Muscle of arm (tissue), 12 donors: Measurements from ENCODE around the gene KAZN. TPM values are rescaled to one million over a fixed set of nuclear protein-coding genes. Genes with fewer than 3 reads are reported as not detected.

Experiments
- DNase-seq: peaks from one replicate; pipeline ENCODE4 v3.0.0-alpha.2; 2013
- polyA plus RNA-seq, 12 donors: library from polyadenylated mRNA; unstranded; fragments of 120-200 nt; gene quantifications; one replicate each; pipeline ENCODE4 v1.2.1, GENCODE V29; 2013; ENCODE audit not compliant: insufficient read length in 12 of 12

KAZN gene
- polyA plus RNA-seq, 12 donors = 10.6 to 20.6 (median 14.8) TPM; not detected in 1

GRCh38 chr1:14739082-14739832, 140.8 kb downstream of the KAZN start:
- DNase-seq = no peak

DNA sequence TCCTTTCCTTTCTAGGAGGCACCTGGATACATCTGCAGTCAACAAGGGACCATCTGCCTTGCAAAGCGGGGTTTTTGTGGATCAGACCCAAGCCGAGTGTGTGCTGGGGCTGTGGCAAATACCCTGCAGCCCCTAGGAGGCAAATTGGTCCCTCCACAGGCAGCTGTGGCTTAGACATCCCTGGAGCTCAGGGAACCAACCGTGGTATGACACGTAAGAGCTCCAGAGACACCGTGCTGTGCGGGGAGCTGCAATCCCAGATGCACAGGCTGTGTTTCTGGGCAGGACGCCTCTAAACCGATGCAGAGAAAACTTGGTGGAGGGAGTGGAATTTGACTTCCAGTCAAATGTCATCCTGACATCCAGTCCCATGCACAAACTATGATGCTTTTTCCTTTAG, 141.5 kb downstream of the KAZN start:
- DNase-seq = no peak

GRCh38 chr1:14741082-14741481, 142.6 kb downstream of the KAZN start:
- DNase-seq = no peak

GRCh38 chr1:14741532-14741931, 143.0 kb downstream of the KAZN start:
- DNase-seq = no peak

DNA sequence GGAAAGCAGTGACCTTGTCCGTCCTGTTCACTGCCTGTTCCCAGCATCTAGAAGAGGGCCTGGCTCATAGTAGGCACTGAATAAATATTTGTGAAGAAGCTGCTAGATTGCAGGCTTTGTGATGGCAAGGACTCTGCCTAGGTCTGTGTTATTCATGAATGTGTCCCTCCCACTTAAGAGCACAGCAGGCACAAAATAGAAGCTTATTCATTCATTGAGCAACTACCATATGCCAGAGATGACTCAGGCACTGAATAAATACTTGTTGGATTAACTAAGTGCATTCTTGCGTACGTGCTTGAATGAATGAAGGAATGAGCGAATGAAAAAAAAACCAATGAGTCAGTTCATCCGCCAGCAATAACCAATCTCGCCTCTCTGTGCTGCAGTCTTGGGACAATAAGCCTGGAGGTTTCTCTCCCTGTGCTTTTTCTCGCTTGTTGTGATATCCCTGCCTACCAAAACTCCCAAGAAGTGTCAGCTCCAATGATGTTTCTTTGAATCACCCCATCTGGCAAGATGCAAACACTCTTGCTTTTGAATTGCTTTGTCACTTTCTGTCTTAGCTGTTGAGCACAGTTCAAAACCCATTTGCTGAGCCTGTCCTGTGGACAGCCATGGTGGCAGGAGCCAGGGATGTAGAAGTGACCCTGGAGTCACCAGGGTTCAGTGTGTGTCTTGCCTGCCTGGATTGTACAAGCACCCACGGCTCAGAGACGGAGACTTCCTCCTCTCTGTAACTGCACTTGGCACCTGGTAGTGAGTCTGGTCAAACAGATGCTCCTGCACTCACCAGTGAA, 143.9 kb downstream of the KAZN start:
- no peak for DNase-seq

DNA sequence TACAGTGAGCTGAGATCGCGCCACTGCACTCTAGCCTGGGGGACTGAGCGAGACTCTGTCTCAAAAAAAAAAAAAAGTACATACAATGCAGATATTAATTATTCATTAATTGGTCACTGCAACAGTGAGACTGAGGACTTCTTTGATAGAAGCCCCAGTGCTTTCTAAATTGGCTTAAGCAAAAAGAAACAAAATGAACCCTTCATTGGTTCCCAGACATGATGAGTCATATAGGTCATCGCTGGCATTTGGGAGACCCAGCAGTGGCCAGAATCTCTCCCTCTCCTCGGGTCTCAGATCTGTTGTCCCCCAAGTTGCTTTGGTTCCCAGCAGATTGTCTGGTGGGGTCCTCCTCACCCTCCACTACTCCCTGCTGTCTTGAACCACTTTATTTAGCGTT, 144.9 kb downstream of the KAZN start:
- DNase-seq = no peak

- DNase-seq = no peak
Measured at GRCh38 chr1:14745001-14745720, 146.7 kb downstream of the KAZN start.

DNA sequence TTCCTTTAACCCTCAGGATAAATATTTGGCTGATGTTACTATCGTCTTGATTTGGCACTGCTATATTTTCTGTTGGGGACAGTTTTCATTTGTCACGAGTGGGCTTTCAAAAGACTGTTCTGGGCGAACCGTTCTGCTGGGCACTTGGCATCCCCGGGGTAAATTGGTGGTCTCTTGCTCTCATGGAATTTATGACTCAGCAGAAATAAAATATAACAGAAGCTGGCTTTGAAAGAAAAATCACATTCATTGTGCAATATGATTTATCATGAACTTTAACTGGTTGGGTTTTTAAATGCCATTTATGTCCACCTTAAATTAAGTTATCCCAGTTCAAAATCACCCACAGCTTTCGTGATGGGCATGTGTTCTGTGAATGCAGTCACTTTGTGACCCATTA, 147.3 kb downstream of the KAZN start:
- no peak for DNase-seq

DNA sequence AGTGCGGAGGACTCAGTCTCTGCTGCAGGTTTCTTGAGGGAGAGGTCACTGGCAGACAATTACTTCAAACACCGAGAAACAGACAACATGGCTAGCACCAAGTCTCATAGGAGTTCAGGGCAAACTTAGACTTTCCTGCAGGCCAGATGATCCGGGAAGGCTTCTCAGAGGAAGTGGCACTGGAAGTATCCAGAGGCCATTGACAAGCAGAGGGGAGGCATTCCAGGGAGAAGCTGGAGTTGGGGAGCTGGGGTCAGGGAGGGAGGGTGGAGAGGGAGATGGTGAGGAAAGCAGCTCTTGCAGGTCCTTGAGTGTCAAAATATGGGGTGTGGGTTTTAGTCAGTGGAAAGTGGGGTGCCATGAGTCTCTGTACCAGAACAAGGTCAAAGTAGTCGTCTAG, 147.9 kb downstream of the KAZN start:
- DNase-seq = no peak

DNA sequence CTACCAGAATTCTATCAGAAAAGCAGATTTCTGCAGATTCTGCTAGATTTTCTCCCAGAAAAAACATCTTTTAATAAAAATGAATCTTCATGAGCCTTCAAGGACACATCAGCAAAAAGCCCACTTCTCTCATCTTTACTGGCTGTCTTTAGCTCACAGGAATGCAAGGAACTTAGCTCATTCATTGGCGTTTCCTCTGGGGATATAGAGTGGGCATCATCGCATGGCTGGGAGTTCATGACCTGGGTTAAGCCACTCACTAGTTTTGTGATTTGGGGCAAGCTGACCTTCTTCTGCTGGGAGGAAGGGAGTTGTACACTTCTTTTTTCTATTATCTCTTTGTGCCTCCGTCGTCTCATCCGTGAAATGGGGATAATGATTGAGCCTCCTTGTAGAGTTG, 149.7 kb downstream of the KAZN start:
- DNase-seq = no peak

GRCh38 chr1:14748977-14749376, 150.5 kb downstream of the KAZN start:
- DNase-seq = no peak

DNA sequence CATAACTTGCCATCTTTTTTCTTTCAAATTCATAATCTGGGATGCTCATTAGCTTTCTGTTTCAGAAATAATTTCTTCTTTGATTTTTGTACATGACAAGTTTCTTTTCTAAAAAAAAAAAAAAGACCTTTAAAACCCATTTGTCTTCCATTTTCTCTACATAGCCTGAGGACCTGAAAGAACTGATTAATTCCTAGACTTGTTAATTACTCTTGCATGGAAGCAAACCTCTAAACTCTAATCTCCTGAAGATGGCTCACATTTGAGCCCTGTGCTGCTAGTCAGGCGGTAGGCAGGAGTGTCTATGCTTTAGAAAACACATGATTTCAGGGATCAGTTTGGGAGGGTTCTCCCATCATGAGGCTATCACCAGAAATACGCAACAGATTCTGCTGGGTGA, 152.0 kb downstream of the KAZN start:
- no peak for DNase-seq

DNA sequence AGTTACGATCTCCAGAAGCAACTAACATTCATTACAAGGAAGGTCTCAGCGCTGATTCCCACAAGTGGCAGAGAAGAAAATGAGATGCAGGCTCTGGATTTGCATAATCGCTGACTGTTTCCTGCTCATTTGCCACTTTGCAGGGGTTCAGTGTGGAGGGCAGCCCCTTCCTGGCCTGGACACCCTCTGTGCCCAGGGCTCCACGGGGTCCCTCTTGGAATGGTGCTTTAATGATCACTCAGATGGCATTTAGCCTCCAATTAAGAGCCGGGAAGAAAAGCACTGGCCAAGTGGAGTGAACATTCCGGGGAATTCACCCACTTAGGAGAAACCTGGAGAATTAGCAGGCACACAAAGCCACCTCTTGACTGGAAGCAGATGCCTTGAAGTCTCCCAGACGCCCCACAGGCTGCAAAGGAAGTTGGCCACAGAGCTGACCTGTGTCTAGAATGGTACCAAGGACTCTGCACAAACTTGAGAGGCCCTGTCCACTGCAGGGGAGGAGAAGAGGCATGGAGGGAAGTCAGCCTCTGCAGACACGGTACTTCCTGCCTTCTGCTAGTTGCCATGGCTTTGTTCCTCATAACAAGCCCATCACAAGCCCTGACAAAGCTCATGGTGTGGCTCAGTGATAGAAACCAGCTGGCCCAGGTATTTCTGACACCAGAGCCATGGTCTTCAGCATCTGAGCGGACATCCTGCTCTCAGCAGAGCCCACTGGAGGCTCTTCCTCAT, 157.2 kb downstream of the KAZN start:
- DNase-seq = no peak

- DNase-seq = no peak
Measured at GRCh38 chr1:14756589-14757285, 158.3 kb downstream of the KAZN start.

DNA sequence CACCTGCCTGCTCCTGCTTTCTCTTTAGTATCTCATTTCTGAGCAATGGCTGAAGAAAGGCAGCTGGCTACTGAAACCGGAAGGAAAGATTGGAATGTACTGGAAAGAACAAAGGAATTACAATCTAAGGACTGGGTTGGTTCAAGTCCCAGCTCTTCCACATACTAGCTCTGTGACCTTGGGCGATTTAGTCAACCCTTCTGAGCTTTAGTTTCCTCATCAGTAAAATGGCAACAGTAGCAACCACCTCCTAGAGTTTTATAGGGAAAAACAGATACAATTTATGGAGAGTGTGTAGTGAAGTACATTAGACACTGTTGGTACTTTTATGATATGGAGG, 158.8 kb downstream of the KAZN start:
- no peak for DNase-seq

DNA sequence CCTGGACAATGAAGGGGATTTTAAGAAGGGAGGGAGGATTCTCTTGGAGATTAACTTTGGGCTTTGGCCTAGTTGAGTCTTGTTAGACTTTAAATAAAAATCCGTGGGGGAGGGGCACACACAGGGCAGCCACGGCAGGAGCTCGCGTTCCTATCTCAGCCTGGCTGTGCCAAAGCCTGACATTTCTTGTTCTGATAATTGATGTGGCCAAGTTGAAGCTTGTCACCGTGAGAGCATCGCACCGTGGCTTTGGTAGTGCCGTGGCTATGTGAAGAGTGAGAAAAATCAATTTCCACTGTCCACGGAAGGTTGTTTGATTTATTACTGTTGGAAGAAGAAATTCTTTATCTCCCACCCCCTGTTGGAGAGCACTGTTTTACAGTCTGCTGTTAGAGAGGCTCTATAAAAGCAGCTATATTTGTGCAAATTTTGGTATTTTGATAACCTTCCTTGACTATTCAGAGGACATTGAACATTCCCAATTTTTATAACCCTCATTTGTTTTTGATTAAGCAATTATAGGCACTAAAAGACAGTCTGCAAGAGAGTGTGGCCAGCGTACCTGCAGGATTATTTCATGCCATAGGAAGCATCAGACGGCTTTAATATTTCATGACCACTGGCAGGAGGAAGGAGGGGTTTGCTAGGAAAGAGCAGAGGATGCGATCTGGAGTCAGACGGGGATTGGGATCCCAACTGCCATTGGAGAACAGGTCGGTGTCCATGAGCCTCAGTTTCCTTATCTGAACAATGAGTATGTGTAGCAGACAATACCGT, 160.7 kb downstream of the KAZN start:
- no peak for DNase-seq

DNA sequence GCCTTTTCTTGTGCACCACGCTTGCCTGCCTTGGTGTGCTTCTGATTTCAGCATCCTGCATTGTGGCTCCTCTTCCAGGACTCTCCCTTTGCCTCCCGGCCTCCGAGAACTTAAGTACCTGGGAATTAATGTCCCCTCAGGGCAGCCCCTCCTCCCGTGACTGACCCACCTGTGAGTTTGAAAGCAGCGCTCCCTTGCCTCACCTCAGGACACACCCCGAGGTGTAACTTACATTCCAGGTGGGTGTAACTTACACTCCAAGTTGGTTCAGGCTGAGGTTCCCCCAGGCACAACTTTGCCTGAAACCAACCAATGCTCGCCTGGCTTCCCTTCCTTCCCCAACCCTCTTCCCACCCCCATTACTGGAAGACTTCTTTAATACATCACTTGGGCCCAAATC, 161.4 kb downstream of the KAZN start:
- no peak for DNase-seq

DNA sequence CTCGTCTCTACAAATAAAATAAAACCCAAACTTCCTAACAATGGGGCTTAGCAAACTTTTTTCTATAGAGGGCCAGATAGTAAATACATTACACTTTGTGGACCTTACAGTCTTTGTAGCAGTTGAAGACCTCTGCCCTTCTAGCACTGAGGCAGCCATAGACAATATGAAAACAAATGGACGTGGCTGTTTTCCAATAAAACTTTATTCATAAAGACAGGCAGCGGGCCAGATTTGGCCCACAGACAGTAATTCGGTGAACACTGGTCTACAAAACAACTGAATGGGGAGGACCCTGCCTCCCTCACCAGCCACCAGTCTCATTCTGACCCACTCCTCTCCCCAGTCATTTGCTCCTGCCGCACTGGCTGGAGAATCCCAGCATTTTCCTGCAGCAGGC, 162.3 kb downstream of the KAZN start:
- no peak for DNase-seq

GRCh38 chr1:14761291-14762153, 163.0 kb downstream of the KAZN start:
- no peak for DNase-seq

- no peak for DNase-seq
Measured at GRCh38 chr1:14763977-14764376, 165.5 kb downstream of the KAZN start.
